ENCODE results near the gene TSC22D4. TPM values are rescaled to one million over a fixed set of nuclear protein-coding genes. Genes with fewer than 3 reads are reported as not detected.
"Not testable (repeated sequence)": the region's sequence is repeated elsewhere in the genome, so short reads cannot be mapped to it uniquely, and the experiment has no call there.

The TSC22D4 gene
- polyA plus RNA-seq, 4 donors: 32.3 to 61.0 (median 48.2) TPM

- DNase-seq (ENCODE audit: low read depth in 4 of 4, low spot score in 2 of 4): not testable (repeated sequence)
Measured at GRCh38 chr7:100447363-100447762, 31.7 kb downstream of the TSC22D4 start.

- DNase-seq (ENCODE audit: low read depth in 4 of 4, low spot score in 2 of 4): no peak
Measured at GRCh38 chr7:100446040-100446439, 33.0 kb downstream of the TSC22D4 start.

GRCh38 chr7:100444311-100445278 is 34.4 kb downstream of the TSC22D4 start:
- no peak for DNase-seq (ENCODE audit: low read depth in 4 of 4, low spot score in 2 of 4)

GRCh38 chr7:100443096-100443840 is 35.7 kb downstream of the TSC22D4 start:
- no peak for DNase-seq (ENCODE audit: low read depth in 4 of 4, low spot score in 2 of 4)

- no peak for DNase-seq (ENCODE audit: low read depth in 4 of 4, low spot score in 2 of 4)
Measured at GRCh38 chr7:100441641-100442535, 37.1 kb downstream of the TSC22D4 start.

- not testable (repeated sequence) for DNase-seq (ENCODE audit: low read depth in 4 of 4, low spot score in 2 of 4)
Measured at GRCh38 chr7:100439244-100439643, 39.8 kb downstream of the TSC22D4 start.

- DNase-seq (ENCODE audit: low read depth in 4 of 4, low spot score in 2 of 4): not testable (repeated sequence)
Measured at GRCh38 chr7:100438731-100439130, 40.3 kb downstream of the TSC22D4 start.

- no peak for DNase-seq (ENCODE audit: low read depth in 4 of 4, low spot score in 2 of 4)
Measured at GRCh38 chr7:100438172-100438571, 40.8 kb downstream of the TSC22D4 start.

GRCh38 chr7:100437150-100438100 is 41.6 kb downstream of the TSC22D4 start:
- no peak for DNase-seq (ENCODE audit: low read depth in 4 of 4, low spot score in 2 of 4)

- no peak for DNase-seq (ENCODE audit: low read depth in 4 of 4, low spot score in 2 of 4)
Measured at GRCh38 chr7:100435401-100436304, 43.4 kb downstream of the TSC22D4 start.

GRCh38 chr7:100434297-100435144 is 44.5 kb downstream of the TSC22D4 start:
- no peak for DNase-seq (ENCODE audit: low read depth in 4 of 4, low spot score in 2 of 4)

- DNase-seq (ENCODE audit: low read depth in 4 of 4, low spot score in 2 of 4): no peak
Measured at GRCh38 chr7:100433592-100434296, 45.3 kb downstream of the TSC22D4 start.

GRCh38 chr7:100433276-100433591 is 45.8 kb downstream of the TSC22D4 start:
- no peak for DNase-seq (ENCODE audit: low read depth in 4 of 4, low spot score in 2 of 4)

GRCh38 chr7:100432621-100433275 is 46.3 kb downstream of the TSC22D4 start:
- no peak for DNase-seq (ENCODE audit: low read depth in 4 of 4, low spot score in 2 of 4)

- DNase-seq (ENCODE audit: low read depth in 4 of 4, low spot score in 2 of 4): no peak
Measured at GRCh38 chr7:100432053-100432452, 47.0 kb downstream of the TSC22D4 start.

- DNase-seq (ENCODE audit: low read depth in 4 of 4, low spot score in 2 of 4): no peak
Measured at GRCh38 chr7:100431286-100431735, 47.7 kb downstream of the TSC22D4 start.

All from left renal cortex interstitium (tissue), 4 donors.